ENCODE measurements around the gene ALDH1B1.

The ALDH1B1 gene

DNA sequence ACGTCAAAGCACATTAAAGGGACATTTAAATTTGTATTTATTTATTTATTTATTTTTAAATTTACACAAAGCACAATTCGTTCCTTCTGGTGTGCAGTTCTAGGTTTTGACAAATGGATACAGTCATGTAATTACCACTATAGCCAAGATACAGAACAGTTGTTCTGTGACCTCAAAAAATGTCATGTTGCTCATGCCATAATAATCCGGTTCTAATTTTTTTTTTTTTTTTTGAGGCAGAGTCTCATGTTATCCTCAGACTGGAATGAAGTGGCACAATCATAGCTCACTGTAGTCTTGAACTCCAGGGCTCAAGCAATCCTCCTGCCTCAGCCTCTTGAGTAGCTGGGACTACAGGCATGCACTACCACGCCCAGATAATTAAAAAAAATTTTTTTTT is 24.0 kb downstream of the ALDH1B1 start:
- no peak for DNase-seq (ENCODE audit: low read depth in 3 of 3)

DNA sequence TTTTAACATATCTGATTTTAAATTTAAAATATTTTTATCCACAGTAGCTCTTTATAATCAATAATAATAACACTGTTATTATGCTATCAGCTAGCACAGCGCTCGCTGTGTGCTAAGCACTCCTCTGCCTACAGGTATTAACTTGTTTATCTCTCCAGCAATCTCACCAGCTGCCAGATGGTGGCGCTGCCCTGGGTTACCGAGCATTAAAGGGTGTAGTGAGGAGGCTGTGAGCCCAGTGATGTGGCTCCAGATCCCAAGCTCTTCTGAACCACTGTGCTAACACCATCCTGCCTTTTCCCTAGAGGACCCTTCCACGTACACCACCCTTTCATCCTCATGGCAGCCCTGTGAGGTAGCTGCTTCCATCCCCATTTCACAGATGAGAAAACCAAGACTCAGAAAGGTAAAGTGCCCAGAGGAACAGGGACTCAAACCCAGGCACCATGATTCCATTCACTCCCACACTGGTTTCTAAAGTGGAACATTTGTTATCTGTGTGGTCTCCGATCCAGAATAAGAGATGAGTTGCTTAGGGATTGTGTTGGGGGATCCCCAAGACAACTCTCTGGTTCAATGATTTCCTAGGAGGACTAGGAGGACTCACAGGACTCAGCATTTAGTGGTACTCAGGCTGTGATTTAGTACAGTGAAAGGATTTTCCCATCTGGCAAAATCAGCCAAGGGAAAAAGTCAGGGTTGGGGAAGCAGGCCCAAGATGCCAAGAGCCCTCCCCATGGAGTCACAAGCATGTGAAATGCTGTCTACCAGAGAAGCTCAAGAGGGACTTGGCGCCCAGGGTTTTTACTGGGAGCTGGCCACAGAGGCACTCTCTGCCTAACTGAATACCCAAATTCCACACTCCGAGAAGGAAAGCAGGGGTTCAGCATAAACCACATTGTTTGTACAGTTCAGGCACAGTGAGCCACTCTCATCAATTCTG is 24.8 kb downstream of the ALDH1B1 start:
- DNase-seq (ENCODE audit: low read depth in 3 of 3): no peak

DNA sequence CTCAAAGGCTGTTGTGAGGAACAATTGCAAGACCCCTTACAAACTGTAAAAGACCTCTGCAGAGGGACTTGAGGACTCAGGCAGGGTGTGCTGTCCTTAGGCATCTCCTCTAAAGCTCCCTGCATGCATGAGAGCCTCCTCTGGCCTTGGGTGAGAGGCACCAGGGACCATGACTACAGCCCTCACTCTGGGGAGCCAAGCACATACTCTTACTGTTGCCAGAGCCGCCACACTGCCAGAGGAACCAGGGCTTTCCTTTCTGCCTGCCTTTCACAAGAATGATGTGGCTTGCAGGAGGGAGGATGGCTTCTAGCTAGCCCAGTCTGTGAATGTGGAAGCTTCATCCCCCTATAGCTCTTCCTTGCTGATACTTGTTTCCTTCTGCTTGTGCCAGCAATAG is 25.9 kb downstream of the ALDH1B1 start:
- no peak for DNase-seq (ENCODE audit: low read depth in 3 of 3)

DNA sequence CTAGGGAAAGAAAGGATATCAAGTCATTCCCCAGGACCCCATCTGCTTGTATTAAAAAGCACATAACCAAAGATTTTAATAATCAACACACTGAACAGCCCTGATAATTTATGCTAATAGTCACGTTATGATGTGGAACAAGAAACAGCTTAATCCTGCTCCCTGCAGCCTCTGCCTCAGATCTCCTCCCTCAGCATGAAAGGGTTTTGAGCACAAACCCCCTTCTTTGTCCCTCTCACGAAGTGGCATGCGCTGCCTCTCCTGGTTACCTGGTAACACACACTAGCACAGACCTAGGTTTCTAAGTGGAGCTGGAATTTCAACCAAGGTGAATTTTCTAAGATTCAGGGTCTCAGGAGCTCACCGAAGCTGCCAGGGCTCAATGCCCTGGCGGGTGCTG is 26.7 kb downstream of the ALDH1B1 start:
- DNase-seq (ENCODE audit: low read depth in 3 of 3): no peak

DNA sequence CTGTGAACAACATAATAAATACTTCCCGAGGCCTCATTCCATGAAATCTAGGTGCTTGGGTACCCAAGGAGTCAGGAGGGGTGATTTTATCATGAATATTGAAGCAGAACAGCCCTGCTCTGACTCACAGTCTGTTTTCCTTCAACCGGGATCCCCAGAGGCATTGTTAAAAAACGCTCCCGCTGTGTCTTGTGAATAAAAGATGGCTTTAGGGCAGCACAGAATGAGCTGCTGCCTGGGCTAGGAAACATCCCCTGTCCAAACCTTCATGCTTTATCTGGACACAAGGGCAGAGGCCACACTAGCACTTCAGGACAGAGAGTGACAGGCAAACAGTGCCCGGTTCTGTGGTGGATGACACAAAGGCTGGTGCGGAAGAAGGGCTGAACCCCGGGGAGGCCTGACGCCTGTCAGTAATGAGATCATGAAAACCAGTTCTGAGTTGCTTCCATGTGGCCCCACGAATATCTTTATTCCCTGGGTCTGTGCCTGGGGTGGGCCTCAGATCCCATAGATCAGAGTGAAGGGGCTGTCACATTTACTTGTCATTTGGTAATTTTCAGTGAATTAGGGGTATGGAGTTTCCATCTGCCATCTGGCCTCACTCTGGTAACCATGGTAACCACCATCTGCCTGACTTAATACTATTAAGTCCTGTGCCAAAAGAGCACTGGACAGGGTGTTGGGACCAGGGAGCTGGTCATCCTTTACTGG is 29.2 kb downstream of the ALDH1B1 start:
- no peak for DNase-seq (ENCODE audit: low read depth in 3 of 3)

DNA sequence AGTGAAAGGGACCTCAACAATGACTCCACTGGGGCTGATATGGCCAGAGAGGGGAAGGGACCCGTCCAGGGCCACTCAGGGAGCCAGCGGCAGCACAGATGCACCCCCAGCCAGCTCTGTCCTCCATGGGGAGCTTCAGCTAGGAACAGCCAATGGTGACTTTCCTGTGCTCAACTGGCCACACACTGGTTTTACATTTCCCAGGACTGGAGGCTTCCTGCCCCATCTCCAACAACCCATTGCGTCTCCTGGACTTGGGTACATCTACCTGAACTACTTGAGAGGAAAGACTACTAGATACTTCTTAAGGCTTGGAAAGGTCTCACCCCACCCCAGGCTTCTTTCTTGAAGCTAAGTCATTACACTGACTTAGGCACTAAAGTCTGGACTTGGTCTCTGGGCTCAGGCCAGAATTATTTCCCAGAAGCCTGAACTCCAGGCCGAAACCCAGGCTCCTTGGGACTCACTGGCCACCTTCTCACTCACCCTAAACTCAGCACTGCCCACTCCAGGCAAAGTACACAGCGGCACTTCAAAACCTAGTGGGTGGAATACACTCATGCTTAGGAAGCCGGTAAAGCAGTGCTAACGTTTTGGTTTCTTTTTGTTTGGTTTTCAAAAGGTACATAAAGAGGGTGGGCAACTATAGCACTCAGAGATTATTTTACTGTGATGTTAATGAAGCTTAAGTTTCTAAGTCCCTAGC is 30.2 kb downstream of the ALDH1B1 start:
- DNase-seq (ENCODE audit: low read depth in 3 of 3): no peak

DNA sequence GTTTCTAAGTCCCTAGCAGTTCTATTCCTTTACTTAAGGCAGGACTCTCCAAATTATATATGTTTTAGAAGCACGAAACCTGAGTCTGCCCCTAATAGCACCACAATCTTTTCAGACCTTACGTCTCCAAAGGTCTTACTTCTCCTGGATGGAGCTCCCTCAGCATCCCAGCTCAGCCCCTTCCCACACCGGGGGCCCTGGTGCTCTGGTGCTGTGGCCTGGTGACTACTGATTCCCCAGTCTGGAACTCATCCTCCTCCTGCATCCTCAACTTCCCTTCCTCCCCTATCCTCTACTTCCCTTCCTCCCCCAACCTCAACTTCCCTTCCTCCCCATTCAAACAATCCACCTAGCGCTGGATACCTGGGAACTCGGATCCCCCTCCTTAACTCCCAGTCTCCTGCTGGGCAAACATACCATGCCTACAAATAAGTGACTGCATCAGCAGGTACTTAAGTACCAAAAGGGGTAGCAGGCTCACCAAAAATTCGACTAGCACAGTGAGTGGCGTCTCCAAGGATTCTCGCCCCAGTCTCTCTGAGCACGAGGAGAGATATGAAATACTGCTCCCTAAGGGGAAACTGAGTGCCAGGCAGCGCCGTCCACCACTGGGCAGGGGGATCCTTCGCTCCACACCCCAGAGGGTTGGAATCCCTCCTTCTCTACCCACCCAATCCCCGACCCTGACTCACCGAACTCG is 30.9 kb downstream of the ALDH1B1 start:
- DNase-seq (ENCODE audit: low read depth in 3 of 3): no peak

DNA sequence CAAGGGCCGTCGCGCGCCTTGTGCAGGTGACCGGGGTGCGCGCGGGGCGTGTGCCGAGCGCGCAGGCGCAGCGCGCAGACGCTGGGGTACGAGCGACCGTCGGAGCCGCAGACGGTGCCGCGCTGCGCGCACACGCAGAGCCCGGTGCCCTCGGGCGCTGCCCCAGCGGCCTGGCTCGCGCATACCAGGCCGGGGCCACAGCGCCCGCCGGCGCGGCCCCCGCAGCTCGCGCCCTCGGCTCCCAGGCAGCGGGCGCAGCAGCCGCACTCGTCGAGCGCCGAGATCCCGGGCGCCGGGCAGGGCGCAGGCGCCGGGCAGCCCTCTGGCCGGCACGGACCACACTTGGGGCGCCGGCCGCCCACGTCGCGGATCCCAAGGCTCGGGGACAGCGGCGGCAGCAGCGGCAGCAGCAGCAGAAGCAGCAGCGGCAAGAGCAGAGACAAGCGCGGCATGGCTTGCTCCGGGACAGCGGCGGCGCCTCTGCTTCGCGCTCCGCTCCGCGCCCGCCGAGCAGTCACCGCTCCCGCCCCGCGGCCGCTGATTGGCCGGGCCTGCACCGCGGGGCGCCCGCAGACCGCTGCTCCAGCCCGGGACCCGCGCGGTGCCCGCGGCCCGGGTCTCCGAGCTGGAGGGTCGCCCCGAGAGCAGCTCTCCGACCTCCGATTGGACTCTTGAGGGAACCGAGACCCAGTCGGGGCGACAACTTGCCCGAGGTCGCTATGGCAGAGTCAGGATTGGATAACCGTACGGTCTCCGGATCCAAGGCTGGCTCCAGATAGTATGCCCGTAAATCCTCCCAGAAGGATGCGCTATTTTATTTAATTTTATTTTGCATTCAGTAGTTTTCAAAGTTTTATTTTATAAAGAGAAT is 31.7 kb downstream of the ALDH1B1 start, which contains the start of gene IGFBPL1:
Gene IGFBPL1 (minus strand): TSS at position 482 of the 871 bp plus-strand sequence. CDS start 30 bp downstream, at position 452.
- DNase-seq (ENCODE audit: low read depth in 3 of 3): no peak

DNA sequence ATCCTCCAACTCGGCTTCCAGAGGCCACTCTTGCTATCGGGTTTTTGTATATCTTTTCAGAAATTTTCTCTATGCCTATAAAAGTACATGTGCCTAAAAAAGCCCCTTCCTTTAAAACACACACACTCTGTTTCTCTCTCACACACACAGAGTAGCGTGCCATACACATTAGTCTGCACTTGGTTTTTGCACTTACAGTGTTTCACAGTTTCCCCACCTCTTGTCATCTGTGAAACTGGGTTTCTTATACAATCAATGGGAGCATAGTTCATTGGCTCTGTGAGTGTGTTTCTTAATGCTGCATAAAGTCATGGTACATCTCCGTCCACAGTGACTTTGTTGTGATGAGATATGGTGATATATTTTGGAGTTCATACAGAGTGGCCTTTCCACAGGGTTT is 32.4 kb downstream of the ALDH1B1 start:
- no peak for DNase-seq (ENCODE audit: low read depth in 3 of 3)

DNA sequence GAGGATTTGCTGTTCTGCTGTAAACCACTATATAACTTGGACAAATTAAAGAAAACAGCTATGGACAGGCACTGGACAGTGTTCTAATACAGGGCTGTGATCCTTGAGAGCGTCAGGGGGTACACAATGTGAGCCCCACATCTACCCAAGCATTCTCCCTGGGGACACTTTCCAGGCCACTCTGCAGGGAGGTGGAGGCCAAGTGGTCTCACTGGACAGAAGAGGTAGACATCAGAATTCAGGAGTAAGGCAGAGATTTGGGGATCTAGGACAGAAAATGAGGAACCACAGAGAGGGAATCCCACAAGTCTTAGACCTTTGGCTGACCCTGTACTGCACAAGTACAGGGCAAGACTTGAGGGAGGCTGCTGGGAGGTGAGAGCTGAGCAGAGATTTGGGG is 35.6 kb downstream of the ALDH1B1 start:
- DNase-seq (ENCODE audit: low read depth in 3 of 3): no peak

DNA sequence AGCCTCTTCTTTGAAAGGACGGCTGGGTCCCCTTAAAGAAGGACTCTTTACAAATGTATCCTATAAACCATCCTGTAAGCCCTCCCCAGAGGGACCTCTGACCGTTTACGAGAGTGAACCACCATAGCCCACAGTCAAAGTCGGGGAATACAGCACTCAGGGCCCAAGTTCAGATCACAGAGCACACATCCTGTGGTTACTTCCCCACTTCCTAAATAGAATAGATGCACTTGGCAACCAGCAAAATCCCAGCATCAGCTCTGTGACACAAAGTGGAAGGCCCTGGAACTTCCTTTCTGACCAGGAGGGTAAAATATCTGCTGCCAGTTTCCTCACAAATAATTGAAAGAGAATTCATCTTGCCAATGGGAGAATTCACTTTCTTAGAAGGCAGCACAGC is 38.6 kb downstream of the ALDH1B1 start:
- no peak for DNase-seq (ENCODE audit: low read depth in 3 of 3)

DNA sequence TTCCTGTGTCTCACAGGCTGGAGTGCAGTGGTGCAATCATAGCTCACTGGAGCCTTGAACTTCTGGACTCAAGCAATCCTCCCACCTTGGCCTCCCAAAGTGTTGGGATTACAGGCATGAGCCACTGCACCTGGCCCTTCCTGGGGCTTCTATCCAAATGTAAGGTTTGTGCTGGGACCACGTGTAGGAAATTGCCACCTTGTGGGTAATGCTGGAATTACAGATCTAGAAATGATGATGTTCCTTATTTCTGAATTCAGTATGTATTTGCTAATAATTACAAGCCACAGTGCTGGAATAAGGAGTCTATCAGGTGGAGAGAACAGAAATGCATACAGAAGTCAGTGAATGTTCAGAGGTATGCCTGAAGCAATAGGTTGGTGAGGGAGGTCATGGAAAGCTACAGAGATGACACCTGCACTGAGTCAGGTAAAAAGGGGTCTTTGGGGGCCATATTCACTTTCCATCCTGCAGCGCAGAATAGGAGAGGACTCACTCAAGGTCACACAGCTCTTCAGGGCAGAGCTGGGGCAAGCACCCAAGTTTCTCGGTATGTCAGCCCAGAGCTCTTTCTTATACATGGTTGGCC is 40.5 kb downstream of the ALDH1B1 start:
- DNase-seq (ENCODE audit: low read depth in 3 of 3): no peak

DNA sequence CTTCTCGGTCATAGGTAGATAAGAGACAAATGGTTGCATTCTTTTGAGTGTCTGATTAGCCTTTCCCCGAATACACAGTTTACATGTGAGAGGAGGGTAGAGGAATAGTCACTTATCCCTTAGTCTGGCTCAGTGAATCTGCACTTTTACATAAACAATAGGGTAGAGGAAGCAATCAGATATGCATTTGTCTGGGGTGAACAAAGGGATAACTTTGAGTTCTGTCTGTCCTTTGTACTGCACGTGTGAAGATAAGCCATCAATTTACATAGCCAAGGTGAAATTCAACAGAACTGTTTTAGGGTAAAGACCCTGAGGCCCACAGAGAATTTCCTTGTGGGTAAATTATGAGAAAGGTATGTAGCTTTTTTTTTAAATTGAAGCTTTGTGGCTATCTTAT is 41.9 kb downstream of the ALDH1B1 start:
- no peak for DNase-seq (ENCODE audit: low read depth in 3 of 3)

DNA sequence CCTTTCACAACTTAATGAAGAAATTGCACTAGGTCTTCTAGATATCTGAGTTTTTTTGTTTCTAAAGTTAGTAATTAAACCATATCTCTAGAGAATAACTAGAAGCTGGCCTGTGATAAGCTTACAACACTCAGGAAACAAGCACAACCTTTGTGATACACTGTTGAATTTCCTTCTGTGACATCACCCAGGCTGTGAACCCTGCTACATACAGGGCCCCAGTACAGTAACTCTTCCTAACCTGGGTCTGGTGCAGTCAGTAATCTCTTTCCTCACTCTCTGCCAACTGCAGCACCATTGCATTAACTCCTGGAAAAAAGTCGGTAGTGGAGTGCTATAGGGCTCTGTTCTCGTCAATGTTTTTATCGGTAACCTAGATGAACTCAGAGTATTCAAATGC is 42.4 kb downstream of the ALDH1B1 start:
- DNase-seq (ENCODE audit: low read depth in 3 of 3): no peak

DNA sequence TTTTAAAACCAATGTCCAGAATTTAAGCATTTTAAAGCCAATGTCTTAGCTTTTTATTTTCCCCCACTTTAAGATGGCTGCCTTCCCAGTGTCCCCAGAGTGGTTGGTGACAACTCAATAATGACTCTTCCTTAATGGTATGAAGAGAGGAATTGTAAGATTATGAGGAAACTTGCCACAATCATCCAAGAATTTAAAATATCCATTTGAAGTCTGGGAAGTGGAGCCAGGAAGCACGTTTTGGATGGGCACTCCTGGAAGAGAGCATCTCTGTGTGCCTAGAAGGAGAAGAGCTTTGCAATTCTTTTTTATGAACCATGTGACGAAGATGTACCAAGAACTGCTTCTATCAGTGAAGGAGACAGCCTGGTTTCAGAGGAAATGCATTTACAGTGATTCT is 43.0 kb downstream of the ALDH1B1 start:
- no peak for DNase-seq (ENCODE audit: low read depth in 3 of 3)

DNA sequence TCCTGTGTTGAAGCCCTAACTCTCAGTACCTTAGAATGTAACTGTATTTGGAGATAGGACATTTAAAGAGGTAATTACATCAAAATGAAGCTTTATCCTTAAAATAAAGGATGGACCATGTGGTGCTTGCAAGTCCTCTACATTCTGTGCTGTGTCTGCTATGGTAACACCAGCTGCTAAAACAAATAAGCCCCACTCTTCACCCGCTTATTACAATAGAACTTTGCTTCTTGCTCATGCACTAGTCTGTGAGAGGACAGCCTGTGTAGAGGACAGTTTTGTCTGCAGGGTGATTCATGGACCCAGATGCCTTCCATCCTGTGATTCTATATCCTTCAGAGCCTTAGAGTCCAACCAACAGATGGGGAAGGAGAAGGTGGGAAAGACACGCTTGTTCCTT is 44.2 kb downstream of the ALDH1B1 start:
- DNase-seq (ENCODE audit: low read depth in 3 of 3): no peak

DNA sequence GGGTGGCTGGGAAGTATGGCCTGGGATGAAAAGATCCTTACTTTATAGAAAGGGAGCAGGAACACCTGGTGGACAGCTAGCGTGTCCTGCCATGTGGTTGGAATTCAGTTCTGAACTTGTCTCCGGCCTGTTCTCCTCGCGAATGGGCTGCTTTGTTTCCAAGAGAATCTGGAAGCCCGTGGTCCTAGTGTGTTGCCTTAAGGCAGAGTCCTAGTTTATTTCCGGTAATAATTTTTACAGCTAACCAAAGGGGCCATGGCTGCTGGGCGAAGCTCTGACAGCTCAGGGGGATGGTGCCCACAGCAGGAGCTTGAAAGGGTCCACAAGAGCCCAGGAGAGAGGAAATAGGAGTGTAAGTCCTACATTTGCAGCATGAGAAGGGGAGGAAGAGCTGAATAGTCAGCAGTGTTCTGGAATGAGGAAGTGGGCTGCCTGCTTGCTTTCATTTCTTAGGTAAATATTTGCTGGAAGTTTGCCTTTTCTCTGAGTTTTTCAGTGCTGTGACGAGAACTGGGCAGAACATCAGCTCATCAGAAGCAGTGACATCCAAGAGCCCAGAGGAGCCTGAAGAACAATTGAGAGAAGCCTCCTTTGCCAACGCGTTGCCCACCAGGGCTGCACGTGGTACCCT is 44.8 kb downstream of the ALDH1B1 start:
- no peak for DNase-seq (ENCODE audit: low read depth in 3 of 3)

DNA sequence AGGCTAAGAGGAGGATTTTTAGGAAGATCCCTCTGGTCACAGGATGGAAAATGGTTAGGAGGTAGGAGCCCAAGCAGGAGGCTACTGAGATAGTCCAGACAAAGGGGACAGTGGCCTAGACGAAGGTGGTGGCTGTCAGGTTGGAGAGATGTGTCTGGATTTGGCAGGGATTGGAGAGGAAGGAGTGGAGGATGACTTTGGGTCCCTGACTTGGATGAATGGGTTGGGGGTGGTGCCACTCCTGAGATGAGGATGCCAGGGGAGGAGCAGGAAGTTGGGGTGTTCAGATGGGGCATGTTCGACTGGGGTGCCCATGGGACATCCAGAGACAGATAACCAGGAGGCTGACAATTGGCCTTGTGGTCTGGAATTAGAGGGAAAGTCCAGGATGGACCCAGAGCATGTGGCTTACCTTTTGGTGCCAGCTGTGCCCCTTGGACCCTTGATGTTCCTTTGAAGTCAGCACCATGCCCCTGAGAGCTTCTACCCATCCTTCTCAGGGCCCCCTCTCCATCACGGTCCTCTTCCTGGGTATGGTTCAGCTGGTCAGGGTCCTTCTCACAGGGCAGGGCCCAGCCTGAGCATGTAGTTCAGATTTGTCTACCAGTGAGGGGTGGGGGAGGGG is 46.9 kb downstream of the ALDH1B1 start:
- no peak for DNase-seq (ENCODE audit: low read depth in 3 of 3)

DNA sequence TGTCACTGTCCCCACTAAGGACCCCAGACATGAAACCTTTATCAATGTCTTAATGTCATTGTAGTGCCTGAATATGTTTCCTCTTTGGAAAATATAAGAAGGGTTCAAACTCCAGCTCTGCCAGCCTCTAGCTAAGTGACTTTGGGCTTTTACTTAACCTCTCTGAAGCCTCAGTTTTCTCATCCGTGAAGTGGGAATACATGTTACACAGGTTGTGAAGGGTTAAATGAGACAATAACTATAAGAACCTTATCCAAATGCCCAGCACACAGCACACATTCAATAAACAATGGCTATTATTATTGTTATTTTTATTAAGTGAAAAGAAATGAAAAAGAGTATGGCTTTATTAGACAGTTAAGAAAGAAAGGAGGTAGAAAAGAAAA is 47.4 kb downstream of the ALDH1B1 start:
- no peak for DNase-seq (ENCODE audit: low read depth in 3 of 3)

Measured in stimulated activated CD4-positive, alpha-beta T cell treated with anti-CD3 and anti-CD28 coated beads, TNF-alpha, amount 100 ng/mL, for 48 hours (primary cell).